Activated CD8-positive, alpha-beta T cell treated with anti-CD3 and anti-CD28 coated beads, Interleukin-2, amount 10 ng/mL, durations not matched to agents 7 days and 5 days (primary cell): ENCODE data around the gene NDUFAF5. TPM values are rescaled to one million over a fixed set of nuclear protein-coding genes. Genes with fewer than 3 reads are reported as not detected.
"Not testable (repeated sequence)": the region's sequence is repeated elsewhere in the genome, so short reads cannot be mapped to it uniquely, and the experiment has no call there.

ENCODE experiments used
- ATAC-seq: fragments of 150-1000 bp; cut with Tn5 transposase; one replicate; pipeline ENCODE4 v1.10.0; 2021; ENCODE audit warnings: moderate library complexity
- CTCF ChIA-PET: fragments of 350-600 bp; sonication (Branson Sonifier 250); formaldehyde crosslinking; loops from one replicate; lab custom pipeline; 2021; ENCODE audit warnings: antibody characterized with exemption; lab: Charles Lee
- POLR2A ChIA-PET: fragments of 350-600 bp; sonication (Branson Sonifier 250); formaldehyde crosslinking; loops from one replicate; lab custom pipeline; 2021; ENCODE audit warnings: antibody characterized with exemption; lab: Charles Lee
- DNase-seq: peaks from one replicate; pipeline ENCODE4 v3.0.0-alpha.2; 2020
- H3K27ac Mint-ChIP-seq: one replicate; pipeline ENCODE4 v1.8.0; 2021; ENCODE audit warnings: mild to moderate bottlenecking, mixed read lengths
- H3K27me3 Mint-ChIP-seq: one replicate; pipeline ENCODE4 v1.8.0; 2021; ENCODE audit warnings: low read depth, mixed read lengths
- H3K36me3 Mint-ChIP-seq: one replicate; pipeline ENCODE4 v1.8.0; 2021; ENCODE audit warnings: low read depth, mixed read lengths
- H3K4me1 Mint-ChIP-seq: one replicate; pipeline ENCODE4 v1.8.0; 2021; ENCODE audit warnings: low read depth, mixed read lengths
- H3K4me3 Mint-ChIP-seq: one replicate; pipeline ENCODE4 v1.8.0; 2021; ENCODE audit warnings: mild to moderate bottlenecking, mixed read lengths
- H3K9me3 Mint-ChIP-seq: one replicate; pipeline ENCODE4 v1.8.0; 2022; ENCODE audit warnings: mixed read lengths; ENCODE audit not compliant: insufficient read depth
- total RNA-seq, 2 experiments: library from RNA; stranded (reverse); gene quantifications; one replicate each; pipeline ENCODE4 v1.2.3, GENCODE V29; 2021

Gene NDUFAF5
- total RNA-seq, 2 experiments from 2014 or later: 26.3 to 34.6 TPM

DNA sequence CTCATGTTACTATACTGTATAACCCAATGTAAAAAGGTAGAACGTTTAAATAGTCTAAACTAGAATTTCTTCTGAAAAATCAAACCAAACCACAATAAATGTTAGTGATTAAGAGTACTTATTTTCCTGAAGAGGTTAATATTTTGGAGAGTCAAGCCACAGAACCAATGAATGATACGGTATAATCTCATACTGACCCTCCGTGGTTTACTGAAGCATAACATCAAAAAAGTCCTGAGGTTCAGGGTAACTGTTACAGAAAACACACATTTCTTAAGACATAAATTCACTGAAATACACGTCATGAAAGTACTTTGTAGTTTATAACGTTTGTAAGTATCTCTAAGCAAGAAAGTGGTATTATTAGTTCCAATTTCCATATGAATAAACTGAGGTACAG, 29.0 kb upstream of the NDUFAF5 start:
- Mint-ChIP-seq H3K9me3 (no peaks in the 10 kb centered on the region), H3K4me3 (no peak overlapping the region), H3K27me3 (no peaks in the 10 kb centered on the region), H3K27ac (no peak overlapping the region), H3K4me1 (no peaks in the 10 kb centered on the region), H3K36me3 (peaks cover 19% of the 10 kb centered on the region)
- ChIA-PET CTCF (interaction anchor here (1.9 to 2.2 kb wide), 2 partner anchors 16 to 32 kb away, joined by 5 to 10 read pairs; no protein-coding TSS in a partner anchor), POLR2A (no interaction called here)
- DNase-seq: no peak
- ATAC-seq: no peak

DNA sequence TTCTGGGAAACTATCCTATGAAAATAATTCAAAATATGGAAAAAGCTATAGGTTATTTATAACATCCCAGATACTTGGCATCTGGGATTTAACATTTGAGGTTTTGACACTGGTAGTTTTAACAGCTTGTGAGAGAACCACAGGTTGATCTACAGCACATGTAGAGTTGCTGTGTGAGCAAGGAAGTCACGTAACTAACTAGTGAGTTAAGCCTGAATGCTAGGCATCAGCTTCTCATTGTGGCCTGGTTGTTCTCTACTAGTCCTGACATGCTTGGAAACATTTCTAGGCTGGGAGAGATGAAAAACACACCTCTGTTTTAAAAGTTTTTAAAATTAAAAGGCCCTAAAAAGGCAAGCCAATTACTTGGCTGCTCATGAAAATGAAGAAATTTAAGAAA, 28.3 kb upstream of the NDUFAF5 start:
- H3K27me3 Mint-ChIP-seq: no peaks in the 10 kb centered on the region
- no peak overlapping the region for H3K27ac Mint-ChIP-seq
- H3K36me3 Mint-ChIP-seq: peaks cover 15% of the 10 kb centered on the region
- no peaks in the 10 kb centered on the region for H3K4me1 Mint-ChIP-seq
- DNase-seq: no peak
- CTCF ChIA-PET: interaction anchor here (0.5 to 2.2 kb wide), 4 partner anchors 9 to 288 kb away, joined by 3 to 10 read pairs (median 4); no protein-coding TSS in a partner anchor
- no peak for ATAC-seq
- H3K9me3 Mint-ChIP-seq: no peaks in the 10 kb centered on the region
- no peak overlapping the region for H3K4me3 Mint-ChIP-seq
- POLR2A ChIA-PET: no interaction called here

DNA sequence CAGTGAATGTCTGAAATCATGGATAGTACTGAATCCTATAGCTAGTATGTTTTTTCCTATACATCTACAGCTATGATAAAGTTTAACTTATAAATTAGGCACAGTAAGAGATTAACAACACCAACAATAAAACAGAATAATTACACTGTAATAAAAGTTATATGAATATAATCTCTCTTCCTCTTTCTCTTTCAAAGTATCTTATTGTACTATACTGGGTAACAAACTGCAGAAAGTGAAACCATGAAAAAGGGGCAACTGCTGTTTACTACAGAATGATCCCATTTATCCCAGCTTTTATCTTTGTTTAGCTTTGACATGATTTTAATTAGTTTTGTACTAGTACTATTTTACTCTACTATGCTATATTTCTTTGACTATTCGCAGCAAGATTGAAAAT, 25.9 kb upstream of the NDUFAF5 start:
- no peak overlapping the region for H3K27ac Mint-ChIP-seq
- no peak for ATAC-seq
- ChIA-PET POLR2A (no interaction called here), CTCF (no interaction called here)
- DNase-seq: no peak
- peaks cover 20% of the 10 kb centered on the region for H3K36me3 Mint-ChIP-seq
- no peaks in the 10 kb centered on the region for H3K4me1 Mint-ChIP-seq
- H3K4me3 Mint-ChIP-seq: no peak overlapping the region
- H3K9me3 Mint-ChIP-seq: no peaks in the 10 kb centered on the region
- no peaks in the 10 kb centered on the region for H3K27me3 Mint-ChIP-seq

DNA sequence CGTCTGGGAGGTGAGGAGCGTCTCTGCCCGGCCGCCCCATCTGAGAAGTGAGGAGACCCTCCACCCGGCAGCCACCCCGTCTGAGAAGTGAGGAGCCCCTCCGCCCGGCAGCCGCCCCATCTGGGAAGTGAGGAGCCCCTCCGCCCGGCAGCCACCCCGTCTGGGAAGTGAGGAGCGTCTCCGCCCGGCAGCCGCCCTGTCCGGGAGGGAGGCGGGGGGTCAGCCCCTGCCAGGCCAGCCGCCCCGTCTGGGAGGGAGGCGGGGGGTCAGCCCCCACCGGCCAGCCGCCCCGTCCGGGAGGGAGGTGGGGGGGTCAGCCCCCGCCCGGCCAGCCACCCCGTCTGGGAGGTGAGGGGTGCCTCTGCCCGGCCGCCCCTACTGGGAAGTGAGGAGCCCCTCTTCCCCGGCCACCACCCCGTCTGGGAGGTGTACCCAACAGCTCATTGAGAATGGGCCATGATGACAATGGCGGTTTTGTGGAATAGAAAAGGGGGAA, 24.3 kb upstream of the NDUFAF5 start:
- H3K27me3 Mint-ChIP-seq, H3K4me1 Mint-ChIP-seq, POLR2A ChIA-PET, H3K27ac Mint-ChIP-seq, ATAC-seq, H3K9me3 Mint-ChIP-seq, DNase-seq, CTCF ChIA-PET, H3K4me3 Mint-ChIP-seq: not testable (repeated sequence)
- H3K36me3 Mint-ChIP-seq: peaks cover 34% of the 10 kb centered on the region

DNA sequence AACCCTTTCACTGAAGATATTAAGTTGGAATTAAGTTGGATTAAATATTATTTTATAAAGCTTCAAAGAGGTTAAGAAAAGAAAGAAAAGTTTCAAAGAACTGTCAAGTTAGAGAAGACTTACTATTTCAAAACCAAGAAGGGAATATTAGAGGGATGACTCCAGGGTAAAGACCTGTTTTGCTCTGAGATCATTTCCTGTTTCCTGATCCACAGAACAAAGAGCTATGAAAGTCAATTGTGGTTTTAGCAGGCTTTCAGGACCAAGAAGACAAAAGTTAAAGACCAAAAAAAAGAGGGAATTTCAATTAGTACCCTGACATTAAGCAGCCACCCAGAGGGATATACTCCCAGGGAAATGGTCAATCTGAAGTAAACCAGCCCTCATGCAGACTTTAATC, 19.5 kb upstream of the NDUFAF5 start:
- DNase-seq: no peak
- peaks cover 15% of the 10 kb centered on the region for H3K9me3 Mint-ChIP-seq
- H3K27me3 Mint-ChIP-seq: no peaks in the 10 kb centered on the region
- no peak overlapping the region for H3K4me3 Mint-ChIP-seq
- ChIA-PET POLR2A (no interaction called here), CTCF (interaction anchor here (0.6 to 1.5 kb wide), 2 partner anchors 12 to 298 kb away, joined by 3 to 5 read pairs; no protein-coding TSS in a partner anchor)
- H3K27ac Mint-ChIP-seq: no peak overlapping the region
- peaks cover 6% of the 10 kb centered on the region for H3K4me1 Mint-ChIP-seq
- H3K36me3 Mint-ChIP-seq: peaks cover 55% of the 10 kb centered on the region
- no peak for ATAC-seq

DNA sequence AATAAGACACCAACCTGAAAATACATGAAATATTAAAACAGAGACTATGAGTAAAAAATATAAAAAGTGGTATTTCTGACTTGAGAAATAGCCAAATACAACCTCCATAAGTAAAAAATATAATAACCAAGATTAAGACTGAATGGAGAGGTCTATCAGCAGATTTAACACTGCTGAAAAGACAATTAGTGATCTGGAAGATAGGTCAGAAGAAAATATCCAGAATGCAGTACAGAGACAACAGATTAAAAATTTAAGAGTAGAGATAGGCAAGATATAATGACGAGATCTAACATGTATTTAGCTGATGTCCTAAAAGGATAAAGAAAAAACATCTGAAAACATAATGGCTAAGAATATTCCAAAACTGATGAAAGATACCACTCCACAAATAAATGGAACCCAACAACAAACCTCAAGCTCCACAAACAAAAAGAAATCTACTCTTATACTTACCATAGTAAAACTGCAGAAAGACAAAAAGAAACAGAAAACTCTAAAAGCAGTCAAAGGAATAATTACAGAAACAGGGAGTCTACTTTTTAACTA, 18.9 kb upstream of the NDUFAF5 start:
- POLR2A ChIA-PET: no interaction called here
- CTCF ChIA-PET: interaction anchor here (1.5 kb wide), 1 partner anchor 11 kb away, joined by 5 read pairs; no protein-coding TSS in a partner anchor
- H3K27me3 Mint-ChIP-seq: no peaks in the 10 kb centered on the region
- no peak for DNase-seq
- peaks cover 15% of the 10 kb centered on the region for H3K9me3 Mint-ChIP-seq
- peaks cover 6% of the 10 kb centered on the region for H3K4me1 Mint-ChIP-seq
- no peak for ATAC-seq
- no peak overlapping the region for H3K27ac Mint-ChIP-seq
- H3K4me3 Mint-ChIP-seq: no peak overlapping the region
- peaks cover 57% of the 10 kb centered on the region for H3K36me3 Mint-ChIP-seq

DNA sequence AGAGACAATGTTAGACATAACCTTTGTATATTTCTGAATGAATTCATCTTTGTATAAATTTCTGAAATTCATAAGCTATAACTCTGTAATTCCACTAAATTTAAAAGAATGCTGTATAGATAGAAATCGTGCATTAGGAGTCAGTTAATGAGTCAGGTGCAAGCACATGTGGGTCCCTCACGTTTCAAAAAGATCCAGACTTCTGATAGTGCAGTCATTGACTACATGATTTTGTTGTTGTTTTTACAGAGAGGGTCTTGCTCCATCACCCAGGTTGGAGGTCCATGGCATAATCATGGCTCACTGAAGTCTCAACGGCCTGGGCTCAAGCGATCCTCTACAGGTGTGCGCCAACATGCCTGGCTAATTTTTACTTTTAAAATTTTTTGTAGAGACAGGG, 14.7 kb upstream of the NDUFAF5 start:
- Mint-ChIP-seq H3K9me3 (peaks cover 15% of the 10 kb centered on the region), H3K4me3 (no peak overlapping the region), H3K27ac (no peak overlapping the region), H3K27me3 (no peaks in the 10 kb centered on the region), H3K36me3 (peaks cover 57% of the 10 kb centered on the region), H3K4me1 (peaks cover 6% of the 10 kb centered on the region)
- ATAC-seq (no peak), DNase-seq (no peak)
- ChIA-PET POLR2A (interaction anchor here (1.1 kb wide), 1 partner anchor 18 kb away, joined by 3 read pairs; no protein-coding TSS in a partner anchor), CTCF (interaction anchor here (1.9 to 3.6 kb wide), 3 partner anchors 15 to 224 kb away, joined by 6 to 29 read pairs (median 16); partner anchors contain the start of genes ESF1 and NDUFAF5)

DNA sequence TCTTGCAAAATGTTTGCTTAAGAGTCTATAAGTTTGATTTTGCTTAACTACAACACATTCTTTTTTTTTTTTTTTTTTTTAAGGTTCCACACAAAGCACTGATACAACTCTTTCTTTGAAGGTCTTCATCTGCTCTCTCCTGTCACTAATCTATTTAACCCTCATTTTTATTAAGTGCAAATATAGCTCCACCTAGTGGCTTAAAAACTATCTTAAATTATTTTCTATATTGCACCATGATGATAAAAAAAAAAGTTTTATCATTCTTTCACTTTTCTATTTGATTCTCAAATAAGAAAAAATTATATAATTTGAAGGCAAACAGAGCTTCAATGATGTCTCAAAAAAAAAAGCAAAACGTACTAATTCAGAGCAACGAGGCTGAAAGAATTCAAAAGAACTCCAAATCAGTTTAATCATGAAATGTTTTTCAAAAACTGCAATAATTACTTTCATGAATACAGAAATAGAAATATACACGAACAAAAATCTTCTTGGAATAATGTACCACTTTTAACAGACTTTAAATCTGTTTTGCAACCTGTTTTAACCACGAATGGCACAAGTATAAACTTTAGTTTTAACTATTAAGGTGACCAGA, 12.9 kb upstream of the NDUFAF5 start:
- peaks cover 51% of the 10 kb centered on the region for H3K36me3 Mint-ChIP-seq
- POLR2A ChIA-PET: interaction anchor here (1.9 kb wide), 1 partner anchor 13 kb away, joined by 7 read pairs; the partner anchor contains the start of genes ESF1 and NDUFAF5
- no peak for DNase-seq

DNA sequence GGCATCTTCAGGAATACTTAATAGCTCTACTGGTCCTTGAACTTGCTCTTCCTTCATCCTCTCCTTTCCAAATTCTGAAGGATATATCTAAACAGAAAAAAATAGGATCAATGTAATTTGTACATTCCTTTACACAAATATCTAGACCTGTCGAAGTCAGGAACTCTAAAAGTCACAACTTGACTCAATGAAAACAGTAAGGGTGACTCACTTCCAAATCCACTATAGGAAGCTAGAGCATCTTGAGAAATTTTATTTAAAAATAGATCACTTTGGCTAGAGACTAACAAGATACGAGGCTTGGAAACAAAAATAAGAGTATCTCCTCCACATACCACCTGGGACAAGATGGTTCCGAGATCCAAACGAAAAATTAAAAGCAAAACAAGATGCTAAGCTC, 12.3 kb upstream of the NDUFAF5 start:
- DNase-seq (no peak), ATAC-seq (no peak)
- CTCF ChIA-PET: interaction anchor here (0.5 to 3.6 kb wide), 15 partner anchors 10 to 654 kb away, joined by 3 to 29 read pairs (median 4); partner anchors contain the start of genes ESF1 and NDUFAF5
- no peak overlapping the region for H3K4me3 Mint-ChIP-seq
- peaks cover 49% of the 10 kb centered on the region for H3K36me3 Mint-ChIP-seq
- H3K27ac Mint-ChIP-seq: no peak overlapping the region
- H3K9me3 Mint-ChIP-seq: no peaks in the 10 kb centered on the region
- no peaks in the 10 kb centered on the region for H3K27me3 Mint-ChIP-seq
- POLR2A ChIA-PET: interaction anchor here (1.9 kb wide), 1 partner anchor 13 kb away, joined by 7 read pairs; the partner anchor contains the start of genes ESF1 and NDUFAF5
- H3K4me1 Mint-ChIP-seq: peaks cover 4% of the 10 kb centered on the region

More for the DNA sequence above, 12.9 kb upstream of the NDUFAF5 start:
- H3K9me3 Mint-ChIP-seq: no peaks in the 10 kb centered on the region
- H3K27ac Mint-ChIP-seq: no peak overlapping the region
- no peak overlapping the region for H3K4me3 Mint-ChIP-seq
- H3K27me3 Mint-ChIP-seq: no peaks in the 10 kb centered on the region
- CTCF ChIA-PET: interaction anchor here (0.5 to 3.6 kb wide), 19 partner anchors 9 to 805 kb away, joined by 3 to 29 read pairs (median 4); partner anchors contain the start of genes ESF1 and NDUFAF5
- ATAC-seq: no peak
- H3K4me1 Mint-ChIP-seq: peaks cover under 1% of the 10 kb centered on the region

DNA sequence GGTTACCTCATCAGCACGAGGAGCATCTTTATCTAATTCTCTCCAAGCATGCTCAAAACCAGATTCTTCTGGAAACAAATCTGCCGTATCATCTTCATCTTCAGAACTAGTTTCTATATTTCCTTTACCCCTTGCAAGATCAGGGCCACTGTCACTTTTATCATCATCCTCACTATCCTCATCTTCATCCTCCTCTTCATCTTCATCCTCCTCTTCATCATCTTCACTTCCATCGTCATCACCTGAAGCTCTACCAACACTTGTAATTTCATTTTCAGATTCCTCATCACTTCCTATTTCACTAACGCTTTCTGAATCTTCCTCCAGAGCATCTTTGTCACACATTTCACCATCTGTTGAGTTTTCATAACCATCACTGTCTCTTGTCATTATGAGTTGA, 9.0 kb upstream of the NDUFAF5 start:
- peaks cover 8% of the 10 kb centered on the region for H3K4me1 Mint-ChIP-seq
- no peak overlapping the region for H3K27ac Mint-ChIP-seq
- DNase-seq (no peak), ATAC-seq (no peak)
- peaks cover 39% of the 10 kb centered on the region for H3K36me3 Mint-ChIP-seq
- H3K27me3 Mint-ChIP-seq: no peaks in the 10 kb centered on the region
- no peak overlapping the region for H3K4me3 Mint-ChIP-seq
- no peaks in the 10 kb centered on the region for H3K9me3 Mint-ChIP-seq
- CTCF ChIA-PET: interaction anchor here (1.0 to 3.9 kb wide), 5 partner anchors 13 to 473 kb away, joined by 3 to 20 read pairs (median 5); no protein-coding TSS in a partner anchor
- POLR2A ChIA-PET: no interaction called here

DNA sequence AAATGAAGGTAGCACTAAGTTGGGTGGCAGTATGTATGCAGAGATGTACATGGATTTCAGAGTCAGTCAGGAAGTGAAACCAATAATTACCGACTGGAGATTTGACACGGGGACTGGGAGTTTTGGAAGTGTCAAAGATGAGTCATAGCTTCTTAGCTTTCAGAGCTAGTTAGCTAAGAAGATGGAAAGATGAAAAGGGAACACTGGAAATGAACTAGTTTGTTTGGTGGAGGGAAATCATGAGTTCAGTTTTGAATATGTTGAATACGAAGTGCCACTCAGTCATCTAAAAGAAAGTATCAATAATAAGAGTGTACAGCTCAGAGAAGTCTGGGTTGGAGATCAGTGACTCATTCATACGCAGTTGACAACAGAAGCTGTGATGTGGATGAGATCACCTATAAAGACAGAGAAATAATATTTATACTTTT, 7.6 kb upstream of the NDUFAF5 start:
- no peak overlapping the region for H3K27ac Mint-ChIP-seq
- H3K36me3 Mint-ChIP-seq: peaks cover 43% of the 10 kb centered on the region
- POLR2A ChIA-PET: no interaction called here
- no peak overlapping the region for H3K4me3 Mint-ChIP-seq
- H3K9me3 Mint-ChIP-seq: no peaks in the 10 kb centered on the region
- ATAC-seq (no peak), DNase-seq (no peak)
- H3K27me3 Mint-ChIP-seq: no peaks in the 10 kb centered on the region
- peaks cover 8% of the 10 kb centered on the region for H3K4me1 Mint-ChIP-seq
- CTCF ChIA-PET: interaction anchor here (0.9 to 3.9 kb wide), 6 partner anchors 9 to 453 kb away, joined by 3 to 20 read pairs (median 4); partner anchors contain the start of gene TASP1
